DMS 273 (cell line): ENCODE measurements around the gene NLRC3.
A peak's percentile ranks its signal among the peaks of the same experiment; 100 is the strongest.
"Not testable (repeated sequence)": the region's sequence is repeated elsewhere in the genome, so short reads cannot be mapped to it uniquely, and the experiment has no call there.

Source experiments
- DNase-seq: peaks from one replicate; lab custom pipeline; 2025; ENCODE audit not compliant: unreplicated experiment; lab: John Stamatoyannopoulos, UW

Gene NLRC3

GRCh38 chr16:3514621-3515020 is 62.6 kb downstream of the NLRC3 start:
- no peak for DNase-seq

GRCh38 chr16:3513892-3514583 is 63.2 kb downstream of the NLRC3 start:
- no peak for DNase-seq

- DNase-seq, result no peak
Measured at GRCh38 chr16:3511286-3512180, 65.7 kb downstream of the NLRC3 start.

GRCh38 chr16:3510416-3510815 is 66.8 kb downstream of the NLRC3 start:
- no peak for DNase-seq

GRCh38 chr16:3509470-3509928 is 67.7 kb downstream of the NLRC3 start:
- no peak for DNase-seq

- DNase-seq, result no peak
Measured at GRCh38 chr16:3508736-3509135, 68.5 kb downstream of the NLRC3 start.

GRCh38 chr16:3503523-3503922 is 73.7 kb downstream of the NLRC3 start:
- DNase-seq, result no peak

GRCh38 chr16:3501783-3502400 is 75.3 kb downstream of the NLRC3 start:
- no peak for DNase-seq

- DNase-seq, result not testable (repeated sequence)
Measured at GRCh38 chr16:3501412-3501761, 75.8 kb downstream of the NLRC3 start.

GRCh38 chr16:3498988-3499387 is 78.2 kb downstream of the NLRC3 start:
- DNase-seq, result no peak

- no peak for DNase-seq
Measured at GRCh38 chr16:3497771-3498170, 79.4 kb downstream of the NLRC3 start.

GRCh38 chr16:3496386-3496785 is 80.8 kb downstream of the NLRC3 start:
- no peak for DNase-seq

GRCh38 chr16:3495176-3495575 is 82.0 kb downstream of the NLRC3 start, which contains the start of gene C16orf90:
Gene C16orf90 (minus strand): TSS chr16:3495489. CDS start chr16:3495421, 68 bp downstream.
- no peak for DNase-seq

- DNase-seq, result no peak
Measured at GRCh38 chr16:3494386-3494973, 82.7 kb downstream of the NLRC3 start.

- no peak for DNase-seq
Measured at GRCh38 chr16:3492356-3492755, 84.8 kb downstream of the NLRC3 start.

GRCh38 chr16:3490911-3491629 is 86.1 kb downstream of the NLRC3 start:
- DNase-seq, result peak; percentile 46
